Activated CD4-positive, alpha-beta T cell treated with anti-CD3 and anti-CD28 coated beads, Interleukin-2, amount 10 ng/mL, durations not matched to agents 24 days and 14 days (primary cell): Measurements from ENCODE around the gene SYT17. TPM values are rescaled to one million over a fixed set of nuclear protein-coding genes. Genes with fewer than 3 reads are reported as not detected.
A peak's percentile ranks its signal among the peaks of the same experiment; 100 is the strongest.

Source experiments
- DNase-seq: peaks from one replicate; pipeline ENCODE4 v3.0.0; 2022
- H3K27ac Mint-ChIP-seq: one replicate; pipeline ENCODE4 v1.8.0; 2022; ENCODE audit warnings: mild to moderate bottlenecking, mixed read lengths
- H3K27me3 Mint-ChIP-seq: one replicate; pipeline ENCODE4 v1.8.0; 2022; ENCODE audit warnings: mixed read lengths
- H3K36me3 Mint-ChIP-seq: one replicate; pipeline ENCODE4 v1.8.0; 2022; ENCODE audit warnings: low read depth, mild to moderate bottlenecking, mixed read lengths
- H3K4me1 Mint-ChIP-seq: one replicate; pipeline ENCODE4 v1.8.0; 2021; ENCODE audit warnings: mixed read lengths
- H3K4me3 Mint-ChIP-seq: one replicate; pipeline ENCODE4 v1.8.0; 2022; ENCODE audit warnings: mild to moderate bottlenecking, moderate library complexity, mixed read lengths
- H3K9me3 Mint-ChIP-seq: one replicate; pipeline ENCODE4 v1.8.0; 2021; ENCODE audit warnings: mixed read lengths
- intact Hi-C: fragments of 100-400 bp; cut with micrococcal nuclease; formaldehyde crosslinking; loops from one replicate; pipeline ENCODE4 v1.15.1; 2023
- total RNA-seq: library from RNA; stranded (reverse); gene quantifications from 2 replicates; pipeline ENCODE4 v1.2.3, GENCODE V29; 2022

Gene SYT17
- total RNA-seq, 1 donor from 2014 or later: 1.3 TPM

DNA sequence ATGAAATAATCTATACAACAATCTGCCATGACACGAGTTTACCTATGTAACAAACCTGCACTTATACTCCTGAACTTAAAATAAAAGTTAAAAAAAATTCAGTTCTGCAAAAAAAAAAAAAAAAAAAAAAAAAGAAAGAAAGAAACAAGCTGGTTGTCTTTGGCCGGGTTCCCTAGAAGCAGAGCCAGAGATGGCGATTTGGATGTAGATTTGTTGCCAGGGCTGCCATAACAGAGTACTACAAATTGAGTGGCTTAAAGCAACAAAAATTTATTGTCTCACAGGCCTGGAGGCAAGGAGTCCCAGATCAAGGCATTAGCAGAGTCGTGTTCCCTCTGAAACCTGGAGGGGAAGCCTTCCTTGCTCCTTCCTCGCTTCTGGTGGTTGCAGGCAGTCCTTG, 20.4 kb downstream of the SYT17 start:
- peaks cover 2% of the 10 kb centered on the region for H3K27me3 Mint-ChIP-seq
- H3K4me3 Mint-ChIP-seq: no peak overlapping the region
- no peak for DNase-seq
- H3K4me1 Mint-ChIP-seq: peaks cover 6% of the 10 kb centered on the region
- no peaks in the 10 kb centered on the region for H3K36me3 Mint-ChIP-seq
- intact Hi-C loops: no loop called here
- H3K27ac Mint-ChIP-seq: no peak overlapping the region
- H3K9me3 Mint-ChIP-seq: no peaks in the 10 kb centered on the region

DNA sequence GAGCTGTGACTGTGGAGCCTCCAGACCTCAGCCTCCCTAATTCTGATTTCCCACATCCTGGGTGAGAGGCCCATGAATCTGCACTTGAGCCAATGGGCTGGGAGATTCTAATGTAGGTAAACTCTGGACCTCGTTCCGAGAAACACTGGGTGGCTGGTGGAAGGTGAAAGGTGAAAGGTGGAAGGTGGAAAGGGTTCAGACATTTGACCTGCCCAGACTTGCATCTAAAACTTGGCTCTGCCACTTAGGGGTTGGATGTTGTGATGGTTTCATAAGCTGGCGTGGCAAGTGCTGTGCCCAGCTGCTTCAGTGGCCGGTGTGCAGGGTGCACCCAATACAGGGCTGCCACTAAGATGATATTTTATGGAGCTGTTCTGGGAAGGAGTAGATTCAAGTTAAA, 24.8 kb downstream of the SYT17 start:
- Mint-ChIP-seq H3K4me1 (peaks cover 6% of the 10 kb centered on the region), H3K4me3 (no peak overlapping the region), H3K36me3 (no peaks in the 10 kb centered on the region), H3K27ac (no peak overlapping the region), H3K9me3 (no peaks in the 10 kb centered on the region), H3K27me3 (no peaks in the 10 kb centered on the region)
- DNase-seq: no peak
- intact Hi-C loops: no loop called here

DNA sequence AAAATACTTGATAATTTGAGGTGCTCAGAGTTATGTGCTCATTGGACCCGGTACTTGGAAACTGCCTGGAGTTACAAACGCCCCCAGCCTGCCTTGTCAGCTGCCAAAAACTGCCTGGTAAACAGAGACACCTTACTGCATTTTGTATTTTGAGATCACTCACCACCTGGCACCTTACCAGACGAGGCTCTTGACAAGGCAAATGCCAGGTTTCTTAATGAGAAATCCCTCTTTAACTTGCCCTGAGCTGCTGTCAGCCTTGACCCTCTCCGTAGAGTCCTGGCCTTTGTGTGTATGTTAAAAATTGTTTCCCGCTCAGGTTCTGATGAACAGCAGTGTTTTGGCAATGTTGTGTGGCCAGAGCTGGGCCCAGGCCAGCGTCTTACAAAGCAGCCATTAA, 28.8 kb downstream of the SYT17 start:
- H3K9me3 Mint-ChIP-seq: peaks cover under 1% of the 10 kb centered on the region
- H3K4me3 Mint-ChIP-seq: no peak overlapping the region
- no peaks in the 10 kb centered on the region for H3K36me3 Mint-ChIP-seq
- H3K4me1 Mint-ChIP-seq: no peaks in the 10 kb centered on the region
- DNase-seq: no peak
- intact Hi-C loops: no loop called here
- H3K27ac Mint-ChIP-seq: no peak overlapping the region
- no peaks in the 10 kb centered on the region for H3K27me3 Mint-ChIP-seq

DNA sequence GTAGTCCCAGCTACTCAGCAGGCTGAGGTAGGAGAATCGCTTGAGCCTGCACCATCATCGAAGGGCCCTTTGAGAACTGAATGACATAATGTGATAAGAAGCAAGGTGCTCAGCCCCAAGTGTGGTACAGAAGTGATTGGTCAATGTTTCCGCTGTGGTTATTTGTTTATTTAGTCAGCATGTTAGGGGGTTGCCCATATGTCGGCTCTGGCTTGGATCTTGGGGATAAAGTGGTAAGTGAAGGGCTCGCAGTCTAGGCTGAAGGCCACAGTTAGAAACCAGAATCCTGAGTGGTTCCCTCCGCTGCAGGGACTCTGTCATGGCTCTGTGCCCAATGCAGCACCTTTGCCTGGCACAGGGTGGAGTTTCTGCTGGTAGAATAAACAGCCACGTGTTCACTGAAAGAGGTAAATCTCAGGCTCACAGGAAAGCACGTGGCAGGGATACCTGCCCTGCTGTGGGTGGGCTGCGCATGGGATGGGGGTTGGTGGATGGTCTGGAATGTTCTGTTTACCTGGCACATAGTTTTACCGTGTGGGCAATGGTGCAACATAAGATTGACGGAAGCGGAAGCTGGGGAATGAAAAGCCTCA, 35.4 kb downstream of the SYT17 start:
- no peak overlapping the region for H3K27ac Mint-ChIP-seq
- H3K9me3 Mint-ChIP-seq: peaks cover 11% of the 10 kb centered on the region
- H3K36me3 Mint-ChIP-seq: no peaks in the 10 kb centered on the region
- H3K27me3 Mint-ChIP-seq: no peaks in the 10 kb centered on the region
- no peaks in the 10 kb centered on the region for H3K4me1 Mint-ChIP-seq
- intact Hi-C loops: no loop called here
- no peak overlapping the region for H3K4me3 Mint-ChIP-seq
- no peak for DNase-seq

DNA sequence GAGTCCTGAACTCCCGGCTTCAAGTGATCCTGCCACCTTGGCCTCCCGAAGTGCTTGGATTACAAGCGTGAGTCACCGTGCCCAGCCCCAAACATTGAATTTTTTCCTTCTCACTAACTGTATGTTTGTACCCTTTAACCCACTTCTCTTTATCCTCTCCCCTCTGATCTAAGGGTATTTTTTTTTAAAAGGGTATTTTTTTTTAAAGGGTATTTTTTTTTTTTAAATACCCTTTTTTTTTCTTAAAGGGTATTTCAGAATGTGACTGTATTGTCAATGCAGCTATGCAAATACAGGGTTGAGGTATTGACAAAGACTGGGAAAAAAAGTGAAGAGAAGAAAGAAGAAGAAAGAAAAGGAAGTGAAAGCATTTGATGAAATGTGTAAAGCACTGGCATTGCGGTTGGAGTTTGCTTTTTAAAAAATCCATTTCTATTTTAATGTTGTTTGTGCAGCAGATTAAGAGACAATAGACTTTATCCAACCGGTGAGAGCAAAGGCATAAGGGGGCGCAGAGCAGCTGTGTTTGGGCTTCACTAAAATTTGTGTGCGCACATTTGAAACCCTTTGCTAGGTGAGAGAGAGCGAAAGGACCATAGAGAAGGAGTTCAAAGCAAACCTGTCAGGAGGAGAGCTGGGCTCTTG, 42.4 kb downstream of the SYT17 start:
- no peak overlapping the region for H3K4me3 Mint-ChIP-seq
- DNase-seq: no peak
- H3K27me3 Mint-ChIP-seq: no peaks in the 10 kb centered on the region
- H3K9me3 Mint-ChIP-seq: no peaks in the 10 kb centered on the region
- intact Hi-C loops: no loop called here
- H3K36me3 Mint-ChIP-seq: no peaks in the 10 kb centered on the region
- no peaks in the 10 kb centered on the region for H3K4me1 Mint-ChIP-seq
- H3K27ac Mint-ChIP-seq: no peak overlapping the region

DNA sequence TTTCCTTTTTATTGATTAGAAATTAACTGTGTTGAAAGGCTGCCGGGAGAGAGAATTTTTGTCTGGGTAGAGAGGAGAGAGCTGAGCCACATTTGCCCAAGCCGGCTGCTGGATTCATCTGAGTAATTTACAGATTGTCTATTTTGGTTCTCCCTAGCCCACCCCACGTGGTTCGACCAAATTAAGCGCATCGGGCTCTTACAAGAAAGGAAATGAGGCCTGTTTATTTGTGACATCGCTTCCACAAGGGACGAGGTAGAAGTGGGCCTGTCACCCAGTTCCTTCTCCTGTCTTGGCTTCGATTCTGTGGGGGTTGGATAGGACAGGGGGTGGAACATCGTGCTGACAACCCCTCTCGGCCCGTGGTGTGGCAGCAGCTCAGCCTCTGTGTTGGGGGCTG, 42.9 kb downstream of the SYT17 start:
- H3K9me3 Mint-ChIP-seq: no peaks in the 10 kb centered on the region

DNA sequence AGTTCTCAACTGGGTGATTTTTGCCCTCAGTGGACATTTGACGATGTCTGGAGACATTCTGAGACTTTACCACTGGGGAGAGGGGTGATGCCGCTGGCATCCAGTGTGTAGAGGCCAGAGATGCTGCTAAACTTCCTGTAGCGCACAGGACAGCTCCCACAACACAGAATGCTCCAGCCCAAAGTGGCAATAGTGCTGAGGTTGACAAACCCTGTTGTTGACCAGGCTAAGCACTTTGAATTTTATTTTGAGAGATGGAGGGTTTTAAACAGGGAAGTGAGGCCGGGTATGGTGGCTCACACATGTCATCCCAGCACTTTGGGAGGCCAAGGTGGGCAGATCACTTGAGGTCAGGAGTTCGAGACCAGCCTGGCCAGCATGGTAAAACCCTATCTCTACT, 44.0 kb downstream of the SYT17 start:
- Mint-ChIP-seq H3K27ac (no peak overlapping the region), H3K36me3 (no peaks in the 10 kb centered on the region), H3K4me1 (no peaks in the 10 kb centered on the region), H3K9me3 (peaks cover 7% of the 10 kb centered on the region), H3K27me3 (no peaks in the 10 kb centered on the region), H3K4me3 (no peak overlapping the region)
- no peak for DNase-seq
- intact Hi-C loops: no loop called here

More for the DNA sequence above, 42.9 kb downstream of the SYT17 start:
- Mint-ChIP-seq H3K27me3 (no peaks in the 10 kb centered on the region), H3K36me3 (no peaks in the 10 kb centered on the region), H3K4me1 (no peaks in the 10 kb centered on the region), H3K4me3 (no peak overlapping the region), H3K27ac (no peak overlapping the region)
- intact Hi-C loops: no loop called here
- DNase-seq: no peak

DNA sequence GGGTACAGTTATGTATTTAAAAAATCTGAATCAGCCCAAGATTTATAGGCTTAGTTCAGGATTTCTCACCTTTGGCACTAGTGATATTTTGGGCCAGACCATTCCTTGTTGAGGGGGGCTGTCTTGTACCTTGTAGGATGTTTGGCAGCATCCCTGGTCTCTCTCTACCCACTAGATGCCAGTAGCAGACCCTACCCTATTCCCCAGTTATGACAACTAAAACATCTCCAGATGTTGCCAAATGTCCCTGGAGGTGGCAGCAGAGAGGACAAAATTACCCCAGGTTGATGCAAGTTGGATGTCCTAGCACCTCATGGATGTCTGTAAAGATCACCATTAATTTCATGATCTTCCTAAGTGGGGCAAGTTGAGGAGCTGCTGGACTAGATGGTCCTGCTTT, 45.8 kb downstream of the SYT17 start:
- intact Hi-C loops: no loop called here
- Mint-ChIP-seq H3K4me3 (no peak overlapping the region), H3K27ac (no peak overlapping the region), H3K4me1 (peaks cover 2% of the 10 kb centered on the region), H3K36me3 (no peaks in the 10 kb centered on the region), H3K27me3 (no peaks in the 10 kb centered on the region), H3K9me3 (peaks cover 7% of the 10 kb centered on the region)
- no peak for DNase-seq

DNA sequence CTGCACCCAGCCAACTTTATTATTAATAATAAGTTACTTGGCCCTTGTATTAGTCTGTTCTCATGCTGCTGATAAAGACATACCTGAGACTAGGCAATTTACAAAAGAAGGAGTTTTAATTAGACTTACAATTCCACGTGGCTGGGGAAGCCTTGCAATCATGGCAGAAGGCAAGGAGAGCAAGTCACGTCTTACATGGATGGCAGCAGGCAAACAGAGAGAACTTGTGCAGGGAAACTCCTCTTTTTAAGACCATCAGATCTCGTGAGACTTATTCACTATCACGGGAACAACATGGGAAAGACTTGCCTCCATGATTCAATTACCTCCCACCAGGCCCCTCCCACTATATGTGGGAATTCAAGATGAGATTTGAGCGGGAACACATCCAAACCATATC, 47.7 kb downstream of the SYT17 start:
- peaks cover 7% of the 10 kb centered on the region for H3K9me3 Mint-ChIP-seq
- intact Hi-C loops: no loop called here
- H3K4me3 Mint-ChIP-seq: no peak overlapping the region
- H3K27ac Mint-ChIP-seq: no peak overlapping the region
- peaks cover 2% of the 10 kb centered on the region for H3K4me1 Mint-ChIP-seq
- H3K36me3 Mint-ChIP-seq: no peaks in the 10 kb centered on the region
- DNase-seq: no peak
- H3K27me3 Mint-ChIP-seq: peaks cover 2% of the 10 kb centered on the region

DNA sequence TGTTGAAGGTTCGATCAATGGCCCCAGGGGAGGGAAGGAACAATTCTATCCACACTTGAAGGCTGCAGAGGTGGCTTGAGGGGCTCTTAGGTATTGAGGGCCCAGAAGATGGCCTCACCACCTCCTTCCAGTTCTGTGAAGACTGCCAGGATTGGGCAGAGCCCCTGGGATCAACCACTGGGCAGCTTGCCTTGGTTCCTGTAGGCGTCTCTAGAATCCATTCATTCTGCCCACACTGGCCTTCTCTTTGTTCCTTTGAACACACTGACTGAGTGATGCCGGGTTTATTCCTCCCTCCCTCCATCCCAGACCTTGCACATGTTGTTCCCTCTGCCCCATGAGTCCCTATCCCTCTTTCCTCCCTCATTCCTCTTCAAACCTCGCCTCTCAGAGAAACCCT, 50.5 kb downstream of the SYT17 start:
- no peak for DNase-seq
- Mint-ChIP-seq H3K36me3 (no peaks in the 10 kb centered on the region), H3K4me1 (peaks cover 2% of the 10 kb centered on the region), H3K9me3 (peaks cover 7% of the 10 kb centered on the region), H3K27ac (no peak overlapping the region), H3K27me3 (peaks cover 2% of the 10 kb centered on the region), H3K4me3 (no peak overlapping the region)
- intact Hi-C loops: no loop called here

DNA sequence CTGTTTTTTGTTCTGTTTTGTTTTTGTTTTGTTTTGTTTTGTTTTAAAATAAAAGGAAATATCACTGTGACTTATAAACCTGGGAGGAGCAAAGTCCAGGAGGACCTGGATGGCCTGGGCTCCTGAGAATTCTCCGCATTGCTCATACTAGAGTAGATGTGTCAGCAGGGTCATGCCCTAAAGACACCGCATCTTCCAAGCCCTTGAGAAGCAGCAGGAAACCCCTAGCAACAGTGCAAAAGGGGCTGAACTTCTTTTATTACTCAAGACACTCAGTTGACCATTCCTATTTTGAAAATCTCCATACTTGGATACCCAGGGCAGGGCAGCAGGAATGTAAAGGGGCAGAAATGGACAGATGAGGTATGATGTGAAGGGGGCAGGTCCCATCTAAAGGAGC, 51.8 kb downstream of the SYT17 start:
- Mint-ChIP-seq H3K27ac (no peak overlapping the region), H3K27me3 (peaks cover 3% of the 10 kb centered on the region), H3K36me3 (no peaks in the 10 kb centered on the region), H3K4me3 (no peak overlapping the region), H3K4me1 (peaks cover 2% of the 10 kb centered on the region), H3K9me3 (peaks cover 13% of the 10 kb centered on the region)
- no peak for DNase-seq
- intact Hi-C loops: loop anchor here (10.0 kb wide), 1 partner anchor 75 kb away; no protein-coding TSS in a partner anchor

DNA sequence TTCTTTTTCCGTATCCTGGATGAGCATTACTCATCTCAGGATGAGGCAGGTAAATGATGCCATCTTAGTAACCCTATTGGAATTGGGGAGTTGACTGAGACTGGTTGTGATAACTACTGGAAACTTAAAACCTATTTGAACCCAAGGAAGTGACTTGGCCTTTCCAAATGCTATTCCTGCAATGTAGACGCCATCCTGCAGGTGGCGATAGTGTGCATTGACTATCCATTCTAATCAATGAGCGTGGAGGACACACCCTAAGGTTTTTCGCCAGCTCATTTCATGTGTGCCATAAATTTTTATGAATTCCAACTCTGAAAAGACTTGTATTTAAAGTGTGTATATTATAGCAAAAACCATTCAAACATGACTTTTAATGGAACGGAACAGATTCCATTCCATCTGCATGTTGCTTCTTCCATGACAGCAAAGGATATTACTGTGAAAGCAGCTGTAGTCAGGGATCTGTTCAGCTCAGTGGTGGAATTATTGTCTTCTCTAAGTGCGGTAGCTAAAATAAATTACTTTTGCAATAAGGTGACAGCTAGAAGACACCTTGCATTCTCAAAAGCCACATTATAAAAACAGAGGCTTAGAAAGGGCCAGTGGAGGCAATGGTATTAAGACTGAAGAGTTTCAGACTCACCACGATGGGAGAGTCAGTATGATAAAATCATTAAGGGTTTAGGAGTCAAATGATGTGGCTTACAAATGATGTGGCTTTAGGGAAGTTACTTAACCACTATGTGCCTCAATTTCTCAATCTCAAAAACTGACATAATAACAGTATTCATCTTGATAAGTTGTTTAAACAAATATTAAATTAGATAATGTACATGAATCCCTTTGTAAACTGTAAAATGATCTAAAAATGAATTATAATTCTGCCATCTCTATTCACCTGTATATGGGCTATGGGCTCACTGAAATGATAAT, 55.5 kb downstream of the SYT17 start:
- Mint-ChIP-seq H3K27ac (no peak overlapping the region), H3K4me3 (no peak overlapping the region), H3K4me1 (no peaks in the 10 kb centered on the region), H3K9me3 (peaks cover 6% of the 10 kb centered on the region), H3K36me3 (no peaks in the 10 kb centered on the region), H3K27me3 (peaks cover 3% of the 10 kb centered on the region)
- intact Hi-C loops: loop anchor here (2.0 to 10.0 kb wide), 2 partner anchors 71 to 151 kb away; no protein-coding TSS in a partner anchor
- peak; percentile 78 for DNase-seq

DNA sequence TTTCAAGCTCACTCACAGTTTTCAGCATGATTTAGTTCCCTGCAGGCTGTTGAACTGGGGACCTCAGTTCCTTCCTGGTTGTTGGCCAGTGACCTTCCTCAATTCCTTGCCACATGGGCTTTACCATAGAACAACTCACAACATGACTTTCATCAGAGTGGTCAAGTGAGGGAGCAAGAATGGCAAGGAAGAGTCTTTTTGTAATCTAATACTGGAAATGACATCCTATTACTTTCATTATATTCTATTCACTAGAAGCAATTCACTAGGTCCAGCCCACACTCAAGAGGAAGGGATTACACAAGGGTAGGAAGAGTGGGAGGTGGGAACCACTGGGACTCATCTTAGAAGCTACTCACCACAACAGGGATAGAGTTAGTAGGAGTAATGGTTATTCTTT, 57.6 kb downstream of the SYT17 start:
- intact Hi-C loops: loop anchor here (10.0 kb wide), 1 partner anchor 69 kb away; no protein-coding TSS in a partner anchor
- no peaks in the 10 kb centered on the region for H3K4me1 Mint-ChIP-seq
- DNase-seq: no peak
- no peak overlapping the region for H3K4me3 Mint-ChIP-seq
- peaks cover 6% of the 10 kb centered on the region for H3K9me3 Mint-ChIP-seq
- H3K27ac Mint-ChIP-seq: no peak overlapping the region
- H3K27me3 Mint-ChIP-seq: peaks cover 2% of the 10 kb centered on the region
- H3K36me3 Mint-ChIP-seq: no peaks in the 10 kb centered on the region

DNA sequence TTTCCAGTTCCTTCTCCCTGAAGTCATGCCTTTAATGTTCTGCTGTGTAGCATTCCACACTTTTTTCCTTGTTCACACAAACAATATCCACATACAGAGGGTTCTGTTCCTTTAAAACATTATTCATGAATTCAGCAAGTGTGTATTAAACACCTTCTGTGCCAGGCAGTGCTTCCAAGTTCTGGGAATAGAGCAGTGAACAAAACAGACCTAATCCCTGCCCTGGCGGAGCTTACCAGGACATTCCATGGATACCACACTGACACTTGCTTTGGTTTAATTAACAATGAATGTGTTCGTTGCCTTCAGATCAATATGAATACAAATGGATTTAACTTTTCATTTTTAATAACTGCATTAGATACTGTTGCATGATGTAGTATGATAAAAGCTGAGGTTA, 59.6 kb downstream of the SYT17 start:
- no peak for DNase-seq
- H3K4me1 Mint-ChIP-seq: no peaks in the 10 kb centered on the region
- no peak overlapping the region for H3K4me3 Mint-ChIP-seq
- H3K27me3 Mint-ChIP-seq: peaks cover 2% of the 10 kb centered on the region
- no peak overlapping the region for H3K27ac Mint-ChIP-seq
- H3K36me3 Mint-ChIP-seq: no peaks in the 10 kb centered on the region
- H3K9me3 Mint-ChIP-seq: peaks cover 6% of the 10 kb centered on the region
- intact Hi-C loops: loop anchor here (10.0 kb wide), 1 partner anchor 67 kb away; no protein-coding TSS in a partner anchor
